Glomerular visceral epithelial cell (primary cell): ENCODE measurements around the gene HMOX2.

Experiments
- DNase-seq: peaks from one replicate; pipeline ENCODE4 v3.0.0-alpha.2; 2016; ENCODE audit errors: extremely low spot score

The HMOX2 gene

DNA sequence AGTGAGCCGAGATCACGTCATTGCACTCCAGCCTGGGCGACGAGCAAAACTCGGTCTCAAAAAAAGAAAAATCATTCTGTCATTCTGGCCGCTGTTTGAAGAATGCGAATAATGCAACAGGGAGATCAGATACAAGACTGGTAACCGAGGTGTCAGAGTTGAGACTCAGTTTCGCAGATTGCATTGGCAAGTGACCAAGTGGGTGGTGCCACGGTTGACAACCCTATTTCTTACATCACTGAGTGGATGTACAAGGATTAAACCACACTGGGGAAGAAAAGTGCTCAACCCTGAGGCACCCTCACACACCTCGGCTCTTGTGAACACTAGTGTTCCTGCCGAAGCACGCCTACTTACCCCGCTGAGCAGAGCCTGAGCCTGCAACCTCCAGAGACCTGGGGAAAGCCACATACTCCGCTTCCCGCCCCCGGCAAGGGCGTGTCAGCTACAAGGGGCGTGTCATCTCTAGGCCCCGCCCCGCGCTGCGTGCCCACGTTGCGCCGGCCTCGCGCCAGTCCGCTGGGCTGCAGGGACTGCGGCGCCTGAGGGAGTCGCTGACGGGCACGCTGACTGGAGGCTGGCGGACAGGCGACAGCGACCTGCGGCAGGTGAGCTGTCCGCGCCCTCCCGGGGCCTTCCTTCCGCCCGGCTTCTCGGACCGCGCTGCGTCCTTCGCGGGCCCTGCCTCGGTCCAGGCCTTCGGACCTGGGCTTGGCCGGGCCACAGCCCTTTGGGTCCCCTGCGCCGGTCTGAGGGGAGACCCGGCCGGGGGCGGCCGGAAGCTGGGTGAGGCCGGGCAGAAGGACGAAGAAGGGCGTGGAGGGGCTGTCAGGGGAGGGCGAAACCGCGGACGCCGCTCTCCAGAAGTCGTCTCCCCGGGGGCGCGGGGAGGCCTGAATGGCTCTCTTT, at the start of gene HMOX2:
Gene HMOX2, plus strand, starts transcription at position 519 of the 909 bp plus-strand sequence. CDS start 29,127 bp downstream, outside the sequence.
- DNase-seq: peak; percentile 92

DNA sequence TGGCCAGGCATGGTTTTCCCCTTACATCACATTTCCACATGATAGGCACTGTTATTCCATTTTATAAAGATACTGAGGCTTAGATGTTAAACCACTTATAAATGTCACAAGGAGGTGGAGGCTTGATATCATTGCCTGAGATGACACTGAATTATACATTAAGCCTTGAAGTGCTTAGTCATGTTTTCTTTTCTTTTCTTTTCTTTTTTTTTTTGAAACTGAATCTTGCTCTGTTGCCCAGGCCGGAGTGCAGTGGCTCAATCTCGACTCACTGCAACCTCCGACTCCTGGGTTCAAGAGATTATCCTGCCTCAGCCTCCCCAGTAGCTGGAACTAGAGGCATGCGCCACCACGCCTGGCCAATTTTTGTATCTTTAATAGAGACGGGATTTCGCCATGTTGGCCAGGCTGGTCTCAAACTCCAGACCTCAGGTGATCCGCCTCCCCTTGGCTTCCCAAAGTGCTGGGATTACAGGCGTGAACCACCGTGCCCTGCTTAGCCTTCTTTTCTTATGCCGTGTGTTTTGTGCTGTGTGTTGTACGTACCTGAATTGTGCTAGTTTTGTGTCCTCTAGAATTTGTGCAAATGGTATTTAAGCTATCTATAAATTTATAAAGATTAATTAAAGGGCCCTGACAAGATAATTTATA, 49.4 kb upstream of the HMOX2 start:
- no peak for DNase-seq

GRCh38 chr16:4428500-4428899, 47.7 kb upstream of the HMOX2 start:
- DNase-seq: no peak

GRCh38 chr16:4431023-4431422, 45.2 kb upstream of the HMOX2 start:
- no peak for DNase-seq

GRCh38 chr16:4433228-4433627, 43.0 kb upstream of the HMOX2 start:
- DNase-seq: no peak

GRCh38 chr16:4433914-4434787, 42.0 kb upstream of the HMOX2 start:
- DNase-seq: no peak

- DNase-seq: no peak
Measured at GRCh38 chr16:4435337-4436067, 40.7 kb upstream of the HMOX2 start.

GRCh38 chr16:4437366-4437765, 38.8 kb upstream of the HMOX2 start:
- no peak for DNase-seq

- DNase-seq: no peak
Measured at GRCh38 chr16:4442371-4442770, 33.8 kb upstream of the HMOX2 start.

DNA sequence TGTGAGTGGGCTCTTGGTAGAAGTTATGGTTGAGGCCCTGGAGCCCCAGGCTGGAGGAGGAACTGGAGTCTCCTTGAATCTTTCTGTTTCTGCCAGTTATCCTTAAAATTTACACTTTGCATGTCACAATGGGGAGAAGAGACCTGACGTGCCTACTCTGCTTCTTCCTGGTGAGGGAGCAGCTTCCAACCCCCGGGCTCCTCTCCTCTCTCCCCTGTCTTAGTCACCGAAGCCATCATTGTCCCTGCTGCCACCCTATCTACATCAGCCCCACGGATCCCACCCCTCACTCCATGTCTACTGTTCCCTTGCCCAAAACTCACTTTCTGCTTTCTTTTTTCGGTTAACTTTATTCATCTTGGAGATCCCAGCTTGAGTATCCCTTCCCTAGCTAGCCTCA, 32.9 kb upstream of the HMOX2 start:
- no peak for DNase-seq

DNA sequence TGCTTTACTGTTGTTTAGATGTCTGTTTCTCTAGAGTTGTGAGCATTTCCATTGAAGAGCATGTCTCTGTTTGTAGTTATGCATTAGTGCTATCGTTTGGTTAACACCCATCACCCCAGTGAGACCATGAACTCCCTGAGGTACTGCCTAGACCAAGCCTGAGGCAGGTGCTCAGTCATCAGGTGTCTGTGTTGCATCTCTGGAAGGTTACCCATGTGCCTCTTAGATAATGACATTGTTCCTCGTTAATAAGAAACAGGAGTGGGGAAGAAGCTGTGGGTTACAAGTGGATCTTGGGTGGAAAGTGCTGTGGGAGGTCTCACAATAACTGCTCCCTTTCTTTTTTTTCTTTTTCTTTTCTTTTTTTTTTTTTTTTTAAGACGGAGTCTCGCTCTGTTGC, 32.2 kb upstream of the HMOX2 start:
- DNase-seq: no peak

DNA sequence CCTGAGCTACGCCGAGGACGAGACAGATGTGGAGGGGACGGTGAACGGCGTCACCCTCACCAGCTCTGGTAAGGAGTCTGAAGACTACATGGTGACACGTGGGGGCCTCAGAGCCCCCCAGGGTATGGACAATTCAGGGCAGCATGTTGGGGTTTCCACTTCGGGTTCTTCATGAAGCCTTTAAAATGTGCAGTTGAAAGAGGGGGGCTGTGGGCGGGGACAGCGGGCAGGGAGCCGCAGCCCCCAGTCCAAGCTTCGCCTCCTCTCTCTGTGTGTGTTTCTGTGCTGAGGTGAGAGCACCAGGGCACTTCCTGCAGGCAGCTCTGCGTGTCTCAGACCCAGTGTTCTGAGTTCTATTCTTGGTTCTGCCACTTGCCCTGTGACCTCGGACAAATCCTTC, 25.8 kb upstream of the HMOX2 start:
- DNase-seq: no peak

GRCh38 chr16:4450931-4451519, 25.2 kb upstream of the HMOX2 start:
- no peak for DNase-seq

DNA sequence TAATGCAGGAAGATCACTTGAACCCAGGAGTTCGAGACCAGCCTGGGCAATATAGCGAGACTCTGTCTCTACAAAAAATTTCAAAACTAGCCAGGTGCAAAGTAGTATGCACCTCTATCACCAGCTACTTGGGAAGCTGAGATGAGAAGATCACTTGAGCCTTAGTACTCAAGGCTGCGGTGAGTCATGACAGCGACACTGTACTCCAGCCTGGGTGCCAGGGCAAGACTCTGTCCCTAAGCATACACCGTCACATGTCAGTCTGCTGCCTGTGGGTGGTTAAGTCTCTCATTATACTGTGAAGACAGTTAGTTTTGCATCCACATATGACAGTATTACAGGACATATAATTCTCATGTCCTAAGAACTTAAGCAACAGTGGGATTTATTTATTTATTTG, 23.5 kb upstream of the HMOX2 start:
- DNase-seq: no peak

DNA sequence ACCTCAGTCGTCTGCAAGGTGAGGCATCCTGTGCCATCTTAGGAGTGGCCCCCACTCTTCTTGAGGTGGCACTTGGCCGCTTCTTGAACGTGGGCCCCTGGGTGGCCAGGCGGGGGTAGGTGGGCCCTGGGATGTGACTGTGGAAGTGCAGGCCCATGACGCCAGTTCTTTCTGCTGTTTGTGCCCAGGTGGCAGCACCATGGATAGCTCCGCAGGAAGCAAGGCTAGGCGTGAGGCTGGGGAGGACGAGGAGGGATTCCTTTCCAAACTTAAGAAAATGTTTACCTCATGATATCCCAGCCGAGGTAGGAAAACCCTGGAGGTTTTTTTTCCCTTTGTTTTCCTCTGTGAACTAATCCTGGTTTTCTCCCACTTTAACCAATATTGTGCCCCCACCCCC, 21.6 kb upstream of the HMOX2 start:
- no peak for DNase-seq

GRCh38 chr16:4455081-4455480, 21.1 kb upstream of the HMOX2 start:
- no peak for DNase-seq

DNA sequence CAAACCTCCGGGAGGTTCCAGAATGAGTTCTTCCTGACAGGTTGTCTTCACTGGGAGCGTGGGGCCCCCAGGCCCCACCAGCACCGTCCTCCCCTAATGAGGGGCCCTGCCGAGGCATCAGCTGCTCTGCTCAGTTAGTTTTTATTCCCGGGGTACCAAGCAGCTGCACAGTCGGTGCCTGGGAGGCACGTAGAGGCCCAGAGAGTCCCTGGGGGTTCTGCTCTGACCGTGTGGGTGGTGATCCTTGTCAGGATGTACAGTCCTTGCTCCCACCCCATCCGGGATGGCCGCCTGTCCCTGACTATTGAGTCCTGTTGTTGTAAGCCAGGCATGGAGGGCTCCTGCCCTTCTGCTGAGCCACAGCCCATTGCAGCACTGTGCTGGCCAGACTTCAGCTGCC, 20.2 kb upstream of the HMOX2 start:
- no peak for DNase-seq

- no peak for DNase-seq
Measured at GRCh38 chr16:4460936-4461249, 15.3 kb upstream of the HMOX2 start.

DNA sequence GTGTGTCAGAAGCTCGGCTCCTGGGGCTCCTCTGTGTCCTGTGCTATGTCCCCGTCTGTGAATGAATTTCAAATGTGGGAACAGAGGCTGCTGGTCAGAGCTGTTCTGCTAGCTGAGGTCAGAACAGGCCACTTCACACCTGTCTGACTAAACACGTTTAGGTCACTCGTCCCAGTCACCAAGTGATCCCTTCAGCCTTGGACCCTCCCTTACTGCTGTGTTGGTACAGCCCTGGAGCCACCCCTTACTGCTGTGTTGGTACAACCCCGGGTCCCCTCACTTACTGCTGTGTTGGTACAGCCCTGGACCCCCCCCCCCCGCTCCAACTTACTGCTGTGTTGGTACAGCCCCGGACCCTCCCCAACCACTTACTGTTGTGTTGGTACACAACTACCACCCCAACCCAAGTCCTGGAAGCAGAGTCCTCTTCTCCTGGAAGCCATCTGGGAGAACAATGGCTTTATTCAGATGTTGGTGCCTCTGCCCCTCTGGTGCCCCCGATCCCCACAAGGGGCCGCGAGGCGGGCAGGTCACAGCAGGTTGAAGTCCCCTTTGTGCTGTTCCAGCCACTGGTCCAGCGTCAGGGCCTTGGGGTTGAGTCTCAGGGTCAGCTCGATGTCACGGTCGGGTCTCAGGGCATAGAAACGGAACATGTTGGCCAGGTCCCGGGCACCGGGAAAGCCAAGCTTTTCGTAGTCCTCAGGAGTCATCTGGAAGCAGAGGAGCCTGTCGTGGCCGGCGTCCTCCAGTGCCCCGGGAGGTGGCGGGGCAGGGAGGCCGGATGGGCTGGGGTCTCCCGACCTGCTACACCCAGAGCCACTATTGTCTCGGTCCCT, 14.7 kb upstream of the HMOX2 start:
- DNase-seq: no peak

GRCh38 chr16:4463522-4464163, 12.6 kb upstream of the HMOX2 start:
- DNase-seq: no peak
